Testis (tissue), 2 donors: ENCODE measurements around the gene HSPB6.

ENCODE experiments used
- CTCF ChIP-seq, 3 experiments: fragments of 450-650 bp in 2 of 3; fragments of 200-600 bp in 1 of 3; sonication (generic) in 1 of 3; IDR thresholded peaks; one replicate each; pipeline ENCODE4 v1.5.1; 2016 to 2019; ENCODE audit warnings: antibody characterized with exemption in 3 of 3, mild to moderate bottlenecking in 2 of 3, moderate library complexity in 1 of 3
- POLR2A ChIP-seq: fragments of 450-650 bp; IDR thresholded peaks from one replicate; pipeline ENCODE4 v1.6.1; 2017; ENCODE audit warnings: antibody characterized with exemption, mild to moderate bottlenecking, moderate library complexity

GRCh38 chr19:35775046-35775297 lies 18.1 kb upstream of the HSPB6 start:
- no peak for TF ChIP-seq CTCF (IDR thresholded peaks at IDR 0.05)
- TF ChIP-seq POLR2A = no peak
